Measurements from ENCODE around the gene PACSIN2.
"Not testable (repeated sequence)": the region's sequence is repeated elsewhere in the genome, so short reads cannot be mapped to it uniquely, and the experiment has no call there.

The PACSIN2 gene

DNA sequence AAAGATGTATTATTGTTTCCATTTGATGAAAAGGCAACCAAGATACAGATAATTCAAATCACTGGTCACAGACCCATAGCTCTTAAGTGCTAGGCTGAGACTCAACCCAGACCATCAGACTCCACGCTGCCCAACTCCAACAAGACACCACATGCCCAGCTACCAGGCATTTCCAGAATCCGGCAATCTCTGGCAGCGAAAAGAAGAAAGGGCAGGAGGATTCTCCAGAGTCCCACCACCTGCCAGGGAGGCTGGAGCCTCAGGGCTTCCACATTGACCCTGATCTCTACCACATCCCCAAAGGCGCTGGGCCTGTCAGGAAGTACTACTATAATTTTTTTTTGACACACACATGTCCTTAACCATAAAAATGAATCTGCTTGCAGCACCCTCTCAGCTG, 96.4 kb downstream of the PACSIN2 start:
- Histone ChIP-seq H2AFZ (ENCODE audit: low read length, unreplicated experiment) (no peak overlapping the region), H3K4me3 (ENCODE audit: low read depth, low read length) (no peak overlapping the region), H3K79me2 (ENCODE audit: control insufficient read depth, insufficient read depth, low read length, unreplicated experiment) (peaks cover 42% of the 10 kb centered on the region), H3K27ac (ENCODE audit: low read depth, low read length) (peak overlapping the region; percentile 31; the same call in 1 of the 2 replicates), H3K36me3 (ENCODE audit: insufficient read depth, low read length) (no peaks in the 10 kb centered on the region), H3K27me3 (ENCODE audit: insufficient read depth, low read length) (no peaks in the 10 kb centered on the region), H3K4me1 (ENCODE audit: control insufficient read depth, insufficient read depth, low read length, unreplicated experiment) (peaks cover 37% of the 10 kb centered on the region)

DNA sequence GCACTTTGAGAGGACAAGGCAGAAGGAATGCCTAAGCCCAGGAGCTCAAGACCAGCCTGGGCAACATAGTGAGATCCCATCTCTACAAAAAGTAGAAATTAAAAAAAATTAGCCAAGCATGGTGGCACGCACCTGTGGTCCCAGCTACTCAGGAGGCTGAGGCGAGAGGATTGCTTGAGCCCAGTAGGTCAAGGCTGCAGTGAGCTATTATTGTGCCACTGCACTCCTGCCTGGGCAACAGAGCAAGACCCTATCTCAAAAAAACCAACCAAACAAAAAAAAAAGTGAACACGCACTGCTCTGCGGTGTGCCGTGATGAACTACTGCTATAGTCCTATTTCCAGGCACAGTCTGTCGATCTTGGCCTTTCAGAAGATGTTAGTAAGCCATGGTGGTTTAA, 97.6 kb downstream of the PACSIN2 start:
- H2AFZ ChIP-seq (ENCODE audit: low read length, unreplicated experiment); H3K4me3 ChIP-seq (ENCODE audit: low read depth, low read length); H3K27me3 ChIP-seq (ENCODE audit: insufficient read depth, low read length); H3K36me3 ChIP-seq (ENCODE audit: insufficient read depth, low read length); H3K27ac ChIP-seq (ENCODE audit: low read depth, low read length): not testable (repeated sequence)
- peaks cover 35% of the 10 kb centered on the region for H3K79me2 ChIP-seq (ENCODE audit: control insufficient read depth, insufficient read depth, low read length, unreplicated experiment)
- peaks cover 31% of the 10 kb centered on the region for H3K4me1 ChIP-seq (ENCODE audit: control insufficient read depth, insufficient read depth, low read length, unreplicated experiment)

DNA sequence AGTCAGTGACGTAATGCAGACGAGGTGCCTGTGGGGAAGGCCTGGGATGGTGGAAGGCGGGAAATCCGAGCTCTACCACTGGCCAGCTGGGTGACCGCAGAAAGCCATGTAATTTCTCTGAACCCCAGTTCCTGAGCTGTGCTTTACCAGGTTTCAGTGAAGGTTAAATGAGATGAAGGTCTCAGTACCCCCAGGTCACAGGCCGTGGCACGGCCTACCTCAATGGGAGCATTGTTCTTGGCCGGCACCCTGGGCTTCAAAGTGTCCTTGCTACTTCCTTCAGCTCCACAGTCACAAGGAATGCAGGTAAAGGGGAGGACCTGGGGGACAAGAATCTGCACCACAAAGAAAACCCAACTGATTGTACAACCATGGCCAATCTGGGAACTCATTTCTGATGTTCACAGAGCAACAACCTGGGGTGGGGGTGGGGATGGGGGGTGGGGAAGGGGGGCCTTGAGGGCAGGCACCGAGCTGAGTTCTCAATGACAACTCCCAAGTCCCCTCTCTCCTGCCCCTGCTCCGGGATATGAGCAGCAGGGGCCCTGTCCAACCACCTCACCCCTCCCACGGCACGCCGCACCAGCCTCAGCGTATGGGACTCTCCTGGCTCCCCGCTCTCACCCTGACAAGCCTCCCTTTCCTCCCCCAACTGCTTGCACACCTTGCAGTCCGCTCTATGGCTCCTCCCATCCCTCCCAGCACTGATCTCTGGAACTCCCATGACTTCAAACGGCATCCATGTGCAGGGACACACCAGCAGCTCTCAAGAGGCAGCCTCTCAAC, 98.8 kb downstream of the PACSIN2 start:
- Histone ChIP-seq H3K4me3 (ENCODE audit: low read depth, low read length) (no peak overlapping the region), H3K27ac (ENCODE audit: low read depth, low read length) (no peak overlapping the region), H3K27me3 (ENCODE audit: insufficient read depth, low read length) (no peaks in the 10 kb centered on the region), H2AFZ (ENCODE audit: low read length, unreplicated experiment) (no peak overlapping the region), H3K79me2 (ENCODE audit: control insufficient read depth, insufficient read depth, low read length, unreplicated experiment) (peaks cover 28% of the 10 kb centered on the region), H3K4me1 (ENCODE audit: control insufficient read depth, insufficient read depth, low read length, unreplicated experiment) (peaks cover 19% of the 10 kb centered on the region), H3K36me3 (ENCODE audit: insufficient read depth, low read length) (no peaks in the 10 kb centered on the region)

DNA sequence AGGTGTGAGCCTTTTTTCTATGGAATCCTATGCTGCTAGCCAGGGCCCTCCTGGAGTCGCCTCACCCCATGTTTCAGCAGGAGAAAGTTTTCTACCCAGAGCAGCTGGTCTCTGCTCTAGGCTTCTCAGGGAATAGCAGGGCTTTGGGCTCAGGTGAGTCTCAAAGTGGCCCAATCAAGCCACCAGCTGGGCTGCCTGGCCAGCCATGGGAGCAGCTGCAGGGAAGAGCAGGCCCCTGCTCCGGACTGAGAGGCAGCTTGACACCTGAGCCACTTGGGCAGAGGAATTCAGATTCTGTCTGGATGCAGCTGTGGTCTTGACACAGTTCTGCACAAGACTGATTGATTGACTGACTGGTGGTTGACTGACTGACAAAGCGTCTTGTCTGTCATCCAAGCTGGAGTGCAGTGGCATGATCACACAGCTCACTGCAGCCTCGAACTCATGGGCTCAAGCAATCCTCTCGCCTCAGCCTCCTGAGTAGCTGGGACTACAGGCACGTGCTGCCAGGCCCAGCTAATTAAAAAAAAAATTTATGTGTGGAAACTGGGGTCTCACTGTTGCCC, 100.4 kb downstream of the PACSIN2 start:
- no peak overlapping the region for H2AFZ ChIP-seq (ENCODE audit: low read length, unreplicated experiment)
- no peak overlapping the region for H3K27ac ChIP-seq (ENCODE audit: low read depth, low read length)
- no peaks in the 10 kb centered on the region for H3K27me3 ChIP-seq (ENCODE audit: insufficient read depth, low read length)
- peaks cover 7% of the 10 kb centered on the region for H3K4me1 ChIP-seq (ENCODE audit: control insufficient read depth, insufficient read depth, low read length, unreplicated experiment)
- no peaks in the 10 kb centered on the region for H3K36me3 ChIP-seq (ENCODE audit: insufficient read depth, low read length)
- H3K79me2 ChIP-seq (ENCODE audit: control insufficient read depth, insufficient read depth, low read length, unreplicated experiment): peaks cover 26% of the 10 kb centered on the region
- H3K4me3 ChIP-seq (ENCODE audit: low read depth, low read length): no peak overlapping the region

DNA sequence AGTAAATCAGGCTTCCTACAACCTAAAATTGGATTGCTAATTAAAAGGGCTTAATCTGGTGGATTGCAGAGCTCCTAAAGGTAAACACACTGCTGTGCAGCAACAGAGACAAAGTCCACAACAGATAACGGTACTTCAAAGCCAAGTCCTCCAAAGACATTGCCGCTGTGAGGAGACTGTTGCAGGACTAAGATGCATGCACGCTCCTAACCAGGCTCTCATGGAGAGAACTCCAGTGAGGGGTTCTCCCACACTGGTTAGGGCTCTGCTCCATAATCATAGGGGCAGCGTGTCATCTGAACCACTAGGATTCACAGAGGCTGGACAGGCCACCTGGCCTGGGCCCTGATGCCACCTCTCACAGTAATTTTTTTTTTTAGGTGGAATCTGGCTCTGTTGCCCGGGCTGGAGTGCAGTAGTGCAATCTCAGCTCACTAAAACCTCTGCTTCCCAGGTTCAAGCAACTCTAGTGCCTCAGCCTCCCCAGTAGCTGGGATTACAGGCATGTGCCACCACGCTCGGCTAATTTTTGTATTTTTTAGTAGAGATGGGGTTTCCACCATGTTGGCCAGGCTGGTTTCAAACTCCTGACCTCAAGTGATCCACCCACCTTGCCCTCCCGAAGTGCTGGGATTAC, 101.0 kb downstream of the PACSIN2 start:
- no peaks in the 10 kb centered on the region for H3K27me3 ChIP-seq (ENCODE audit: insufficient read depth, low read length)
- H3K79me2 ChIP-seq (ENCODE audit: control insufficient read depth, insufficient read depth, low read length, unreplicated experiment): peaks cover 26% of the 10 kb centered on the region
- H3K27ac ChIP-seq (ENCODE audit: low read depth, low read length): no peak overlapping the region
- H3K4me1 ChIP-seq (ENCODE audit: control insufficient read depth, insufficient read depth, low read length, unreplicated experiment): peaks cover 4% of the 10 kb centered on the region
- no peaks in the 10 kb centered on the region for H3K36me3 ChIP-seq (ENCODE audit: insufficient read depth, low read length)
- no peak overlapping the region for H2AFZ ChIP-seq (ENCODE audit: low read length, unreplicated experiment)
- H3K4me3 ChIP-seq (ENCODE audit: low read depth, low read length): no peak overlapping the region

DNA sequence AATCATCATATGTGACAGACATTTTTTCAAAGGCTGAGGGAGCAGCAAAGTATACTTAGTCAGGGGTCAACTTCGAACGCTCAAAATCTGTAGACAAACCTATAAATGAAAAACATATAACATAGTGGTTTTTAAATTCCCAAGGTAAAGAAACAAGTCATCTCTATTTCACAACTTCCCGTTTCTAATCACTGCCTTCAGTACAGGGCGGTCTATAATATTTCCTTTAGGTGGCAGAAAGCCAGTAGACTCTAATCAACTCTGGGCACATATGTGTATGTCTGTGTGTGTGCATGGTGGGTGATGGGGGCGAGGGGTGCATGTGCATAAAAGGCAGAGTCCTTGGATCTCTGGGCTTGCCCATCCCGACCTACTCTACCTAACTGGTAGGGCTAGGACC, 102.9 kb downstream of the PACSIN2 start:
- Histone ChIP-seq H3K27me3 (ENCODE audit: insufficient read depth, low read length) (no peaks in the 10 kb centered on the region), H3K79me2 (ENCODE audit: control insufficient read depth, insufficient read depth, low read length, unreplicated experiment) (peaks cover 22% of the 10 kb centered on the region), H3K4me1 (ENCODE audit: control insufficient read depth, insufficient read depth, low read length, unreplicated experiment) (no peaks in the 10 kb centered on the region), H3K27ac (ENCODE audit: low read depth, low read length) (no peak overlapping the region), H3K4me3 (ENCODE audit: low read depth, low read length) (no peak overlapping the region), H3K36me3 (ENCODE audit: insufficient read depth, low read length) (no peaks in the 10 kb centered on the region), H2AFZ (ENCODE audit: low read length, unreplicated experiment) (no peak overlapping the region)

DNA sequence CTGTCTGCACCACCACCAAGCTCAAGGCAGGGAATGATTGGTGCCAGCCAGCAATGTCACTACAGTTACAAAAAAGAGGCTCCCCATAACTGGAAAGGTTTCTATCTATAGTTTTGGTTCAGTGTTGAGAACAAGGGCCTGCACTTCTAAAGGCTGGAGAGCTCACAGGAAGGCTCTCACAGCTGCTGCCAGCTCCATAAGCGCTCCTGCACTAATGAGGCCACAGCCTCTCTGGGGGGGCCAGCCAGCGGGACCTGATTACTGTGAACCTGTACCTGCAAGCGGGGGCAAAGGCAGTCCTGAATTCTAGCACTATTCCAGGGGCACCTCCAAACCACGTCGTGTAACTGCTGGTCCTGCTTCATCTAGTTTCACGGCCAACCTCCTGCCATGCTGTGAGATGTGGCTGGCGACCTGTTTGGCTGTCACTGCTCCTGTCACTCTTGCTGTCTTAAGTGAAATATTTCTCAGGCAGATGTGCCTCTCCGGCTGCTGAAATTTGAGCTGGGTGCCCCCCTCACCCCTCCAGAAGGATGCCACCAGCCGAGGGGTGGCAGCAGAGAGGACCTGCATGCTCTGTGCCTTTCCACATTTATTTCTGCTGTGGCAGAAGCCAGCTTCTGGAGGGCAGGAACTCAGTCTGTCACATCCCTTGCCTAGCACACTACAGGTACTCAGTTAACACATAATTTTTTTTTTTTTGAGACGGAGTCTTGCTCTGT, 104.6 kb downstream of the PACSIN2 start:
- Histone ChIP-seq H3K36me3 (ENCODE audit: insufficient read depth, low read length) (no peaks in the 10 kb centered on the region), H3K27ac (ENCODE audit: low read depth, low read length) (no peak overlapping the region), H3K79me2 (ENCODE audit: control insufficient read depth, insufficient read depth, low read length, unreplicated experiment) (peaks cover 20% of the 10 kb centered on the region), H3K27me3 (ENCODE audit: insufficient read depth, low read length) (no peaks in the 10 kb centered on the region), H3K4me1 (ENCODE audit: control insufficient read depth, insufficient read depth, low read length, unreplicated experiment) (no peaks in the 10 kb centered on the region), H2AFZ (ENCODE audit: low read length, unreplicated experiment) (no peak overlapping the region), H3K4me3 (ENCODE audit: low read depth, low read length) (no peak overlapping the region)

DNA sequence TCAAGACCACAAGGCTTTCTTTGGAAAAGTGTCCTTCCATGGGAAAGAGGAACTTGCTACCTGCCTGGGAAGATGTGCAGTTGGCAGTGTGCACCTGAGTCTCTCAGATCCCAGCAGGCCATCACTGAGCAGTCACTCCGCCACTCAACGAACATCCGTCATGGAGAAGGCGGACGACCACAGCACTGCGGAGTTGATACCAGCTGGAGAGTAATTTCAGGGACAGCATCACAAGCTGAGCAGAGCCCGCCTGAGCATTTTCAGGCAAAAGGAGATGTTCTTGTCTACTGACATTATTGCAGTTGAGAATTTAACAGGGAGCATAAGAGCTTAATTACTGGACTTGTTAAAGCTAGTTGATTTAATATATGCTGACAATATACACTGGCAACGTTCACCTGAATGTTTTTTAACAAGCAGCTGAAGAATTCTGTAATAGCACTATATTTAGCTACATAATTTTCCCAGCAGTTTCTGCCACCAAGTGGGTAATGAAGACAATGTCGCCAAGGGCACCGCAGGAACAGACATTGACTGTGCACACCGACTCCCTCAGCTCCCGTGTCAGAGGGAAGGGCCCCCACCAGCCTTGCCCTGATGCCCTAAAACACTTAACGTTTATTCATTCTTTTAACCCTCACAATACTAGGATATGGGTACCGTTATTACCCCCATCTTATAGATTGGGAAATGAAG, 105.4 kb downstream of the PACSIN2 start:
- H3K79me2 ChIP-seq (ENCODE audit: control insufficient read depth, insufficient read depth, low read length, unreplicated experiment): peaks cover 17% of the 10 kb centered on the region
- H3K4me3 ChIP-seq (ENCODE audit: low read depth, low read length): no peak overlapping the region
- no peaks in the 10 kb centered on the region for H3K36me3 ChIP-seq (ENCODE audit: insufficient read depth, low read length)
- H2AFZ ChIP-seq (ENCODE audit: low read length, unreplicated experiment): no peak overlapping the region
- no peak overlapping the region for H3K27ac ChIP-seq (ENCODE audit: low read depth, low read length)
- H3K27me3 ChIP-seq (ENCODE audit: insufficient read depth, low read length): no peaks in the 10 kb centered on the region
- H3K4me1 ChIP-seq (ENCODE audit: control insufficient read depth, insufficient read depth, low read length, unreplicated experiment): no peaks in the 10 kb centered on the region

DNA sequence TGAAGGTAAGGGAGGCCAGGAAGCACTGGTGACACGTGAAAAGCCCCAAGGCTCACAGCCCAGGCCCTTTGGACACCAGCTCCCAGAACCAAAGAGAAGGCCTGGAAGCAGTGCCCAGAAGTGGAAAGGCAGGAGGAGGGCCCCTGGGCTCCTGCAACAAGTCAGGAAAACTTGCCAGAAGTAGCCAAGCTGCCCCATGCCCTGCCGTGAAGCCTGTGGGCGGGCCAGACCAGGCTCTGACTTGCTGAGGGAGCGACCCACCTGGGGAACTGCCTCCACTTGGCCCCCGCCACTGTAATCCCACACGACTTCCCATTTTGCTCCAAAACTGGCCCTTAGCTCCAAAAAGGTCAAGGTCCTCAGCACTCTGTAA, 106.6 kb downstream of the PACSIN2 start:
- Histone ChIP-seq H2AFZ (ENCODE audit: low read length, unreplicated experiment) (no peak overlapping the region), H3K79me2 (ENCODE audit: control insufficient read depth, insufficient read depth, low read length, unreplicated experiment) (peaks cover 11% of the 10 kb centered on the region), H3K27ac (ENCODE audit: low read depth, low read length) (no peak overlapping the region), H3K4me1 (ENCODE audit: control insufficient read depth, insufficient read depth, low read length, unreplicated experiment) (no peaks in the 10 kb centered on the region), H3K4me3 (ENCODE audit: low read depth, low read length) (no peak overlapping the region), H3K27me3 (ENCODE audit: insufficient read depth, low read length) (no peaks in the 10 kb centered on the region), H3K36me3 (ENCODE audit: insufficient read depth, low read length) (no peaks in the 10 kb centered on the region)

Data from ACC112 (cell line).